Panc1 (cell line): ENCODE data around the gene SIRT5. TPM values are rescaled to one million over a fixed set of nuclear protein-coding genes. Genes with fewer than 3 reads are reported as not detected.

Source experiments
- ATAC-seq: fragments of 200-7000 bp; cut with Tn5 transposase; 2 replicates; pipeline ENCODE4 v1.9.1; 2020; ENCODE audit warnings: mild to moderate bottlenecking, moderate library complexity
- BruUV-seq: library from RNA; stranded (reverse); fragments of 400-500 nt; replicated peaks from 2 replicates; lab custom pipeline; 2021; lab: Mats Ljungman, UMichigan
- CTCF ChIA-PET: fragments of 300-600 bp; sonication (Branson Sonifier 250); formaldehyde crosslinking; loops from one replicate; lab custom pipeline; 2022; ENCODE audit warnings: antibody characterized with exemption; lab: Charles Lee
- POLR2A ChIA-PET: fragments of 300-600 bp; sonication (Branson Sonifier 250); formaldehyde crosslinking; loops from one replicate; lab custom pipeline; 2022; ENCODE audit warnings: antibody characterized with exemption; lab: Charles Lee
- DNase-seq: peaks from one replicate; pipeline ENCODE4 v3.0.0-alpha.2; 2010; ENCODE audit warnings: low read depth, low spot score
- H3K27ac ChIP-seq: 2 replicates; pipeline ENCODE4 v1.5.1; 2011; ENCODE audit warnings: mild to moderate bottlenecking, low read length, inconsistent platforms
- H3K27me3 ChIP-seq: fragments of 200-500 bp; sonication (Bioruptor generic); 2 replicates; pipeline ENCODE4 v1.6.0; 2014; ENCODE audit warnings: low read length, inconsistent platforms; ENCODE audit not compliant: control insufficient read depth, insufficient read depth
- H3K36me3 ChIP-seq: fragments of 200-500 bp; sonication (Bioruptor generic); 2 replicates; pipeline ENCODE4 v1.5.1; 2014; ENCODE audit warnings: inconsistent platforms, mild to moderate bottlenecking, low read length, moderate library complexity; ENCODE audit not compliant: control insufficient read depth, insufficient read depth
- H3K4me1 ChIP-seq: 2 replicates; pipeline ENCODE4 v1.5.1; 2011; ENCODE audit warnings: inconsistent platforms, mild to moderate bottlenecking, low read length, moderate library complexity; ENCODE audit not compliant: control insufficient read depth, insufficient read depth
- H3K4me3 ChIP-seq, 2 experiments: 2 replicates each; pipeline ENCODE4 v1.5.1; 2011 to 2012; ENCODE audit warnings: low read depth in 2 of 2, low read length in 2 of 2, mild to moderate bottlenecking in 2 of 2, inconsistent platforms in 1 of 2, moderate library complexity in 1 of 2
- H3K9me3 ChIP-seq: fragments of 200-500 bp; sonication (Bioruptor generic); 2 replicates; pipeline ENCODE4 v1.5.1; 2014; ENCODE audit warnings: low read depth, mild to moderate bottlenecking, inconsistent platforms, low read length, moderate library complexity; ENCODE audit not compliant: control insufficient read depth, insufficient read depth
- CTCF ChIP-seq: fragments of 450-650 bp; IDR thresholded peaks from 2 replicates; pipeline ENCODE4 v1.5.1; 2017; ENCODE audit warnings: mild to moderate bottlenecking
- POLR2AphosphoS5 ChIP-seq: IDR thresholded peaks from 2 replicates; pipeline ENCODE4 v1.6.1; 2012; ENCODE audit warnings: mild to moderate bottlenecking, low read depth, low read length, moderate library complexity
- REST ChIP-seq, 2 experiments: IDR thresholded peaks; 2 replicates each; pipeline ENCODE4 v1.6.1; 2011 to 2012; ENCODE audit warnings: low read depth in 2 of 2, control low read depth in 1 of 2, low read length in 1 of 2, mild to moderate bottlenecking in 1 of 2, moderate library complexity in 1 of 2; ENCODE audit not compliant: insufficient read depth in 1 of 2
- SIN3A ChIP-seq: IDR thresholded peaks from 2 replicates; pipeline ENCODE4 v1.6.1; 2012; ENCODE audit warnings: low read depth, mild to moderate bottlenecking, low read length, moderate library complexity, borderline replicate concordance; ENCODE audit not compliant: insufficient read depth
- TCF7L2 ChIP-seq: IDR thresholded peaks from 2 replicates; pipeline ENCODE4 v1.6.1; 2011; ENCODE audit warnings: mild to moderate bottlenecking, low read depth, low read length, inconsistent platforms
- in situ Hi-C: cut with HindIII; loops from 2 replicates; pipeline ENCODE4 v1.10.0; 2016; ENCODE audit warnings: low sequenced_read_pairs, low pct_unique_long_range_greater_than_20kb
- intact Hi-C: fragments of 100-400 bp; cut with micrococcal nuclease; formaldehyde crosslinking; loops from one replicate; pipeline ENCODE4 v1.10.0; 2022; ENCODE audit not compliant: unreplicated experiment
- total RNA-seq: library from RNA; stranded (reverse); gene quantifications from one replicate; pipeline ENCODE4 v1.2.1, GENCODE V29; 2021; ENCODE audit not compliant: unreplicated experiment

SIRT5 gene
- total RNA-seq, 1 experiment from 2014 or later: 11.0 TPM

- in situ Hi-C loops: no loop called here
- TF ChIP-seq CTCF: no peak
- TF ChIP-seq TCF7L2: no peak
- TF ChIP-seq POLR2AphosphoS5: no peak
- no peak for TF ChIP-seq REST (IDR thresholded peaks at IDR 0.05; ENCODE audit: insufficient read depth in 1 of 2, low read depth in 2 of 2, low read length in 1 of 2)
- TF ChIP-seq SIN3A: no peak
- intact Hi-C loops: no loop called here
- Histone ChIP-seq H3K36me3 (no peaks in the 10 kb centered on the region), H3K27me3 (no peaks in the 10 kb centered on the region; the same call in none of the 2 replicates), H3K4me1 (no peaks in the 10 kb centered on the region), H3K27ac (no peak overlapping the region), H3K4me3 (no peak overlapping the region), H3K9me3 (no peaks in the 10 kb centered on the region)
- POLR2A ChIA-PET: no interaction called here
- BruUV-seq: no TSS peak
- CTCF ChIA-PET: no interaction called here
- DNase-seq (no peak), ATAC-seq (no peak)
Observed at GRCh38 chr6:13534536-13534935, 39.9 kb upstream of the SIRT5 start.

- in situ Hi-C loops (no loop called here), intact Hi-C loops (loop anchor here (5.0 kb wide), 1 partner anchor 198 kb away; no protein-coding TSS in a partner anchor)
- ChIA-PET CTCF (no interaction called here), POLR2A (no interaction called here)
- no peak overlapping the region for H3K4me3 ChIP-seq
- H3K9me3 ChIP-seq: no peaks in the 10 kb centered on the region
- DNase-seq: no peak
- no TSS peak for BruUV-seq
- ATAC-seq: no peak
- no peaks in the 10 kb centered on the region for H3K36me3 ChIP-seq
- H3K27me3 ChIP-seq: peaks cover under 1% of the 10 kb centered on the region
- H3K4me1 ChIP-seq: no peaks in the 10 kb centered on the region
- TF ChIP-seq SIN3A (no peak), POLR2AphosphoS5 (no peak), CTCF (no peak), REST (IDR thresholded peaks at IDR 0.05; ENCODE audit: insufficient read depth in 1 of 2, low read depth in 2 of 2, low read length in 1 of 2) (no peak), TCF7L2 (no peak)
- no peak overlapping the region for H3K27ac ChIP-seq
Observed at GRCh38 chr6:13535306-13535705, 39.1 kb upstream of the SIRT5 start.
